BJ (cell line): Measurements from ENCODE around the gene URB1. TPM values are rescaled to one million over a fixed set of nuclear protein-coding genes. Genes with fewer than 3 reads are reported as not detected.
"Not testable (repeated sequence)": the region's sequence is repeated elsewhere in the genome, so short reads cannot be mapped to it uniquely, and the experiment has no call there.

Experiments used
- CTCF ChIA-PET: fragments of 350-600 bp; formaldehyde crosslinking; extraction: SDS; loops from one replicate; lab custom pipeline; 2021; ENCODE audit warnings: antibody characterized with exemption, inconsistent platforms; lab: Yijun Ruan, JAX
- POLR2A ChIA-PET: fragments of 300-600 bp; sonication (Branson Sonifier 250); formaldehyde crosslinking; extraction: SDS; loops from one replicate; lab custom pipeline; 2021; ENCODE audit warnings: antibody characterized with exemption; lab: Charles Lee
- DNase-seq: peaks from one replicate; pipeline ENCODE4 v3.0.0-alpha.2; 2011; ENCODE audit warnings: low read depth
- H3K27me3 ChIP-seq: 2 replicates; pipeline ENCODE4 v1.6.0; 2011; ENCODE audit warnings: low read length; ENCODE audit not compliant: control insufficient read depth, insufficient read depth
- H3K36me3 ChIP-seq: 2 replicates; pipeline ENCODE4 v1.5.1; 2011; ENCODE audit warnings: low read length; ENCODE audit not compliant: control insufficient read depth, insufficient read depth
- H3K4me3 ChIP-seq: 2 replicates; pipeline ENCODE4 v1.5.1; 2011; ENCODE audit warnings: low read depth, mild to moderate bottlenecking, control low read depth, low read length
- polyA minus RNA-seq: library from RNA; depleted of rRNA, polyadenylated mRNA; stranded (reverse); fragments of >200 nt; gene quantifications from 2 replicates; pipeline ENCODE4 v1.2.3, GENCODE V29; 2011; rRNA and poly(A)+ RNA removed
- polyA plus RNA-seq: library from polyadenylated mRNA; depleted of rRNA; stranded (reverse); fragments of >200 nt; gene quantifications from 2 replicates; pipeline ENCODE4 v1.2.3, GENCODE V29; 2011; rRNA removed
- TF ChIP-seq, protein P1 (sequence below): IDR thresholded peaks from 2 replicates; pipeline ENCODE4 v1.5.1; 2011; ENCODE audit warnings: low read depth, mild to moderate bottlenecking, control low read depth, inconsistent platforms, low read length, moderate library complexity; ENCODE audit not compliant: insufficient read depth

URB1 gene, protein sequence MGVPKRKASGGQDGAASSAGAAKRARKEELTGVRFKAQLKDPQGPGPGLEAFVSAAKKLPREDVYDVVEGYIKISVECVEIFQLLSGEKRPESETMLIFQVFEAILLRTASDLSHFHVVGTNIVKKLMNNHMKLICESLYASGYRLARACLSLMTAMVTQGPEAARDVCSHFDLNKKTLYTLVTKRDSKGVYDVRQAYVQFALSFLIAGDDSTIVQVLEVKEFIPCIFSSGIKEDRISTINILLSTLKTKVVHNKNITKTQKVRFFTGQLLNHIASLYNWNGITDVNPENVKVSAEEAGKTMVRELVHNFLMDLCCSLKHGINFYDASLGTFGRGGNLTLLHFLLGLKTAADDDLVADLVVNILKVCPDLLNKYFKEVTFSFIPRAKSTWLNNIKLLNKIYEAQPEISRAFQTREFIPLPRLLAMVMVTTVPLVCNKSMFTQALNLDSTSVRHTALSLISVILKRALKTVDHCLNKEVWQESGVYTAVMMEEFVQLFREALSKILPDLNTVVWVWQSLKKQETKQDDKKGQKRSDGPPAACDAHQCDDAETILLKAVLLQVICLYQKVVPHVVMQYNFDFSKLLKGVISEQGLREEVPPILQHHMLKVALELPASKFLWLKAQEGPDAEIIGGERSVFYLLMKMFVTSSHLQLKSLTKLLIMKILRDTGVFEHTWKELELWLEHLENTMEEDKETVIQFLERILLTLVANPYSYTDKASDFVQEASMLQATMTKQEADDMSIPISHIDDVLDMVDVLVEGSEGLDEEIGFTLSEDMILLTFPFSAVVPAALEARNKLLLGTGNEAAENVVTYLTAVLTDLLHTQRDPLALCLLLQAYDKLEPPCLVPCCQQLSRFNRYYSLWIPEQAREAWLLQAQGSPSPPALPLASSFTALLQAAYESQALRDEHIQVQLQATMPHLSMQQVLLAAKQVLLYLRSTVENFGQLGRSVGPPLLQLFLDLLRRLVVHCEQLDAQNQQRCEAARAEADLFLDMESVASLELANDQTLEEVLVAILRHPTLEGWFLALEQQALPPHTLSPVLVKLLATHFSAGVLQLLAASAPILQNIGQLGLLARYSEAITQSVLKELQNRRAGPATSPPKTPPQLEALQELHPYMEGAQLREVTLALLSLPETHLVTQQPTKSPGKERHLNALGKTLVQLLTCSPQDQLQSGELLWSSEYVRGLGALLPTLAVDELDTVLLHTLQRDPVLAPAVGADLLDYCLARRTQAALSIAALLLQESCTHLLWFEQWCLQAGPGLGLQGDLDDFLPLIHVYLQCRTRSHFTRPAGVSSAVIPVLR (N-terminal part only)
- polyA plus RNA-seq (6.5 and 8.8 TPM in 2 replicates), polyA minus RNA-seq (14.6 and 15.4 TPM in 2 replicates)

DNA sequence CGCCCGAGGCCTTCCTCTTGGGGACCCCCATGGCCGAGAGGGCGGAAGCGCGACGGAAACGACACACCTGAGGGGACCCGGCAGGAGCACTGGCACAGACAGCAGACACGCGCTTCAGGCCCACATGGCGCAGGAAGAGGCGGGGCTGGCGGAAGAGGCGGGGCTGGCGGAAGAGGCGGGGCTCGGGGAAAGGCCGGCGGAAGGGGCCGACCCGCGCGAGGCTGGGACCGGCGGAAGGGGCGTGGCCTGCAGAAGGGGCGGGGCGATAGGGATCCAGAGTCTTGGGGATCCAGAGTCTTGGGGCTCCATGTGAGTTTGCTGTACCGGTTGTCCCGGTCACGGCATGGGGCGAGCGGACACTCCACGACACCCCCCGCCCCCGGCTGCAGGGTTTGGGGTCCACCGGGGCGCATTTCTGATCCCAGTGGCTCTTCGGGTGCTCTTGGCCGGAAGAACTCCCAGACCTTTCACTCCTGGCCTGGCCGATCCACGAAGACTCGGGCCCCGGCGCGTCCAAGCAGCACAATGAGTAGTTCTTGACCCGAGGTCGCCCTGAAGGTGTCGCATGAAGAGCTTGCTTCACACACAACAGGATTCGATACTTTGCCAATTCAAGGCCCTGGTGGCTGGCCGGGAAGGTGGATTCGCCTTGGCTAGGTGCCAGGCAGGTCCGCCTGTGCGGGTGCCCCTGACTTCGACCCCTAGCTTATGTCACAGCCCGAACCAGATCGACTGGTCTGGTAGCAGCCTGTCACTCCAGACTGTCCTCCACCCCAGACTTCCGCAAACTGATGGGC, at the start of gene URB1:
TSS of gene URB1 (minus strand) at position 133 of the 797 bp plus-strand sequence. CDS start at position 31, 102 bp downstream.
- Histone ChIP-seq H3K36me3 (no peaks in the 10 kb centered on the region), H3K27me3 (no peaks in the 10 kb centered on the region; the same call in 1 of the 2 replicates), H3K4me3 (peak within 1 kb of the TSS; percentile 58)
- CTCF ChIA-PET = interaction anchor here (0.7 to 2.1 kb wide), 8 partner anchors 9 to 208 kb away, joined by 3 to 7 read pairs (median 3); no protein-coding TSS in a partner anchor
- TF ChIP-seq, protein P1, sequence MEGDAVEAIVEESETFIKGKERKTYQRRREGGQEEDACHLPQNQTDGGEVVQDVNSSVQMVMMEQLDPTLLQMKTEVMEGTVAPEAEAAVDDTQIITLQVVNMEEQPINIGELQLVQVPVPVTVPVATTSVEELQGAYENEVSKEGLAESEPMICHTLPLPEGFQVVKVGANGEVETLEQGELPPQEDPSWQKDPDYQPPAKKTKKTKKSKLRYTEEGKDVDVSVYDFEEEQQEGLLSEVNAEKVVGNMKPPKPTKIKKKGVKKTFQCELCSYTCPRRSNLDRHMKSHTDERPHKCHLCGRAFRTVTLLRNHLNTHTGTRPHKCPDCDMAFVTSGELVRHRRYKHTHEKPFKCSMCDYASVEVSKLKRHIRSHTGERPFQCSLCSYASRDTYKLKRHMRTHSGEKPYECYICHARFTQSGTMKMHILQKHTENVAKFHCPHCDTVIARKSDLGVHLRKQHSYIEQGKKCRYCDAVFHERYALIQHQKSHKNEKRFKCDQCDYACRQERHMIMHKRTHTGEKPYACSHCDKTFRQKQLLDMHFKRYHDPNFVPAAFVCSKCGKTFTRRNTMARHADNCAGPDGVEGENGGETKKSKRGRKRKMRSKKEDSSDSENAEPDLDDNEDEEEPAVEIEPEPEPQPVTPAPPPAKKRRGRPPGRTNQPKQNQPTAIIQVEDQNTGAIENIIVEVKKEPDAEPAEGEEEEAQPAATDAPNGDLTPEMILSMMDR = 0 out of 2 replicates have a peak, but pooled peaks have one; percentile 2
- DNase-seq = no peak
- POLR2A ChIA-PET = no interaction called here

GRCh38 chr21:32437729-32438128, 44.9 kb upstream of the URB1 start:
- CTCF ChIA-PET = no interaction called here
- DNase-seq = no peak
- POLR2A ChIA-PET = no interaction called here
- Histone ChIP-seq H3K27me3 (no peaks in the 10 kb centered on the region), H3K4me3 (no peak overlapping the region), H3K36me3 (no peaks in the 10 kb centered on the region)
- TF ChIP-seq, protein P1 = no peak

DNA sequence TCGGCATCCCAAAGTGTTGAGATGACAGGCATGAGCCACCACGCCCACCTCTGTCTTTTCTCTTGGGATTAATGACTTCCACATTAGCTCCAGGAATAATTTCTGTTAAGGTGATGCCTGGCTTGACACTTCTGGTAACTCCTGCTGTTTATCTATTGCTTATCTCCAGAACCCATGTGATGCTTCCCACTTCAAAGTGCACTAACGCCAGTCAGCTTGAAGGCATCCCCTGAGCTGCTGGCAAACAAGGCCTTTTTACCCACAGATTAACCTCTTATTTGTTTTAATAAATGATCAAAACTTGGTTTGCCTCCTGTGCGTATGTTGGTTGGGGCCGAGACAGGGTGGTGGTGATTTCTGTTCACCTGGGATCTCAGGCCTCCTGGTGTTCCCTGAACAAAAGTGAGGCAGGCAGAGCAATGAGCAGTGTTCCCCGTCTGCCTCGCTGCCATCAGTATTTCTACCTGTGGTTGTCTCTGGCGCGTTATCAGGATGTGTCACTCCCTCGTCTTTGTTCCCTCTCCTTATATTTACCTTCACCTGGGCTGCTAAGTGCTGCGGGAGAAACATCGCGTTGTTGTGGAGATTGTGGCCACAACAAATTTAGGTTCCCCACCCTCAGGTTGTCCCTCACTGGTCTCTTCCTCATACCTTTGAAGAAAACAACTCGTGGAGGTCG, 40.3 kb upstream of the URB1 start:
- H3K27me3 ChIP-seq, DNase-seq, H3K36me3 ChIP-seq, H3K4me3 ChIP-seq, POLR2A ChIA-PET: not testable (repeated sequence)
- CTCF ChIA-PET = interaction anchor here (1.7 kb wide), 1 partner anchor 10 kb away, joined by 3 read pairs; no protein-coding TSS in a partner anchor

GRCh38 chr21:32427958-32428623, 35.3 kb upstream of the URB1 start:
- TF ChIP-seq, protein P1 = no peak
- POLR2A ChIA-PET = no interaction called here
- H3K4me3 ChIP-seq = no peak overlapping the region
- CTCF ChIA-PET = interaction anchor here (1.2 to 2.3 kb wide), 3 partner anchors 13 to 141 kb away, joined by 3 to 8 read pairs (median 5); no protein-coding TSS in a partner anchor
- H3K27me3 ChIP-seq = no peaks in the 10 kb centered on the region
- no peak for DNase-seq
- H3K36me3 ChIP-seq = no peaks in the 10 kb centered on the region
